ENCODE data around the gene ZNF33B.
"Not testable (repeated sequence)": the region's sequence is repeated elsewhere in the genome, so short reads cannot be mapped to it uniquely, and the experiment has no call there.

Gene ZNF33B

GRCh38 chr10:42615419-42615818, 23.0 kb downstream of the ZNF33B start:
- no peak for DNase-seq (ENCODE audit: low spot score)

DNA sequence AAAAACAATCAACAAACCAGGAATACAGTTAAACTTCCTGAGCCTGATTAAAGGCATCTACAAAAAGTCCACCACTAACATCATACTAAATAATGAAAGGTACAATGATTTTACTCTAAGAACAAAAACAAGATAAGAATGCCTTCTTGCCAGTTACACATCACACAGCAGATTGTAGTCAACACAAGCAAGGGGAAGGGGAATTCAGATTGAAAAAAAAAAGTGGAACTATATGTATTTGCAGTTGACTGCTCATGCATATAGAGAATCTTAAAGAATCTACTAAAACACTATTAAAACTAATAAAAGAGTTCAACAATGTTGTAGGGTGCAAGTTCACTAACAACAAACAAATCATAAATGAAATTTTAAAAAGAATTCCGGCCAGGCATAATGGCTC, 28.5 kb downstream of the ZNF33B start:
- DNase-seq (ENCODE audit: low spot score): no peak

GRCh38 chr10:42598249-42598873, 40.0 kb downstream of the ZNF33B start:
- DNase-seq (ENCODE audit: low spot score): no peak

GRCh38 chr10:42596196-42596595, 42.2 kb downstream of the ZNF33B start:
- no peak for DNase-seq (ENCODE audit: low spot score)

- DNase-seq (ENCODE audit: low spot score): no peak
Observed at GRCh38 chr10:42594246-42594650, 44.1 kb downstream of the ZNF33B start.

GRCh38 chr10:42593284-42593683, 45.1 kb downstream of the ZNF33B start:
- DNase-seq (ENCODE audit: low spot score): no peak

DNA sequence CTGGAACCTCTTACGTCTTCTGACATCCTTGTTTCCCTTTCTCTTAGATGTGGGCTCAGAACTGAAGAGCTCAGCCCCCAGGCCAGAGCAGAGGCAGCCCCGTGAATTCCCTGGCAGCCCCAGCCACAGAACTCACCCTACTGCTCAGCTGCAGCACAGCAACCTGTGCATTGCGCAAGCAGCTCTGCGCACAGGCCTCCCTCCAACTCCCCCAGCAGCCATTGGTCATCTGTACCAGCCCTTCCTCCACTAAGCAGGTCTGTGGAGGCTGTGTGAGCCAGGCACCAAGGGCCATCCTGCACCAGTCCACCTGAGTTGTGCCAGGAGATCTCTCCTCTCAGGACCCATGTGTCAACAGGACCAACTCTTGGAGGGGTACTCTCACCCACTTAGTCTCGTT, 54.5 kb downstream of the ZNF33B start:
- DNase-seq (ENCODE audit: low spot score): no peak

- DNase-seq (ENCODE audit: low spot score): no peak
Observed at GRCh38 chr10:42578019-42578418, 60.4 kb downstream of the ZNF33B start.

DNA sequence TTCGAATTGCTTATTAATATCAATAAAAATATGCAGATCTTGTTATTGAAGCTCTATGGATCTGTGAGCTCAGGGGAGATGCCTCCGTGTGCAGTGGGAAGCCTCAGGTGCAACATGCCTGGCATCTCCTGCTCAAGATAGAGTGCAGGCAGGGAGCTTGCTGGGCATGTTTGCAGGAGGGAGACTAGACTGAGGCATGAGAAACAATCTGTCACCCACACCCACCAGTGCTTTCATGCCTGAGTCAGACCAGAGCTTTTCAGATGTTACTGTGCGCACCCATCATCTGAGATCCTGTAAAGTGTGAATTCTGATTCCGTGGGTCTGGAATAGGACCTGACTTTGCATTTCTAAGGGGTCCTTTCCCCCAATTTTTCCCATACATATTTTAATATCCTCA, 62.0 kb downstream of the ZNF33B start:
- DNase-seq (ENCODE audit: low spot score): no peak

- DNase-seq (ENCODE audit: low spot score): no peak
Observed at GRCh38 chr10:42574336-42574735, 64.0 kb downstream of the ZNF33B start.

GRCh38 chr10:42556931-42557330, 81.4 kb downstream of the ZNF33B start:
- DNase-seq (ENCODE audit: low spot score): no peak

GRCh38 chr10:42553576-42553975, 84.8 kb downstream of the ZNF33B start:
- not testable (repeated sequence) for DNase-seq (ENCODE audit: low spot score)

- DNase-seq (ENCODE audit: low spot score): no peak
Observed at GRCh38 chr10:42553064-42553407, 85.3 kb downstream of the ZNF33B start.

GRCh38 chr10:42552188-42553063, 85.9 kb downstream of the ZNF33B start:
- peak; percentile 92 for DNase-seq (ENCODE audit: low spot score)

DNA sequence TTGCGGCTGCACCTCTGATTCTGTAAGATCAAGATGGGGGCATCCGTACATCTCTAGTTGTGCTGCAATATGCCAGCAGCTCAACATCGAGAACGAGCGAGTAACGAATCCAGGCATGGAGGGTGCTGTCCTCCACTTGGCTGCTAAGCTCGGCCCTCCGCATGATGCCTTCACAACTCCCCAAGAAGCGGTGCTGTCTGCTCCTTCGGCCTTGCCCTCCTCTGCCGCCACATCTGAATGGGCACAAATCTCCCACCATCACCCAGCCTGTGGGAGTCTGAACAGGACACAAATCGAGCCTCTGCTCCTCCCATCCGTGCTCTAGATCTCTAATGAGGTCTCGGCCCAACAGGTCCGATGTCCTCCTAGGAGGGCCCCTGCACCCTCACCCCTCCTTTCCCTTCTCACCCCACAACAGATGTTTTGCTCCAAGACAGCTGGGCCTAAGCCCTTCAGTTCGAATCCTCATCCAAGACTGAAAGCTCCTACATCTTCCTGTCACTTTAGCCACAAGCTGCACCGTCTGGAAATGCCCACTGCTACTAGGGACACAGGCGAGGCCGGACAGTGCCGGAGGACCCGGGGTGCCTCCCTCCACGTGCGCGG, 86.7 kb downstream of the ZNF33B start:
- peak; percentile 20 for DNase-seq (ENCODE audit: low spot score)

GRCh38 chr10:42549851-42550250, 88.5 kb downstream of the ZNF33B start:
- DNase-seq (ENCODE audit: low spot score): no peak

DNA sequence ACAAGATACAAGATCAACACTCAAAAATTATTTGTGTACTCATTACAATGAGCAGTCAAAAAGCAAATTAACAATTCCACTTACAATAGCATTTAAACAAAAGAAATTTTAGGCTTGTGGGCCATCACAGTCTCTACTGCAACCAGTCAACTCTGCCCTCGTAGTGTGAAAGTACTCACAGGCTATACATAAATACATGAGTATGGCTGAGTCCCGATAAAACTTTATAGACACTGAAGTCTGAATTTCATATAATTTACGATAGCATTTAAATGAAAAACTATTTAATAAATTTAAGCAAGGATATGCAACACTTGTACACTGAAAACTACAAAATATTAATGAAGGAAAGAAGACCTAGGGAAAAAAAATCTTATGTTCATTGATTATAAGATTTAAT, 90.1 kb downstream of the ZNF33B start:
- DNase-seq (ENCODE audit: low spot score): no peak

DNA sequence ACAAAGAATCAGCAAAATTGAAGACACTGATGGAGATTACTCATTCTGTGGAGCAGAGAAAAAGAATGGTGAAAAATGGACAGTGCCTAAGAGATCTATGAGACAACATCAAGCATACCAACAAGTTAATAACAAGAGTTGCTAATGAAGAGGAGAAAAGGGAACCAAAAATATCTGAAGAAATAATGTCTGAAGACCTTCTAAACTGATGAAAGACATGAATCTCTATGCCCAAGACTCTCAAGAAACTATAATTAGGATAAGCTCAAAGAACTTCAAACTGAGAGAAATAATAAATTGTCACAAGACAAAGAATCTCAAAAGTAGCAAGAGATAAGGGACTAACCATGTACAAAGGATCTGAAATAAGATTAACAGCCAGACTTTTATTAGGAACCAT, 93.4 kb downstream of the ZNF33B start:
- no peak for DNase-seq (ENCODE audit: low spot score)

- DNase-seq (ENCODE audit: low spot score): no peak
Observed at GRCh38 chr10:42543840-42544372, 94.5 kb downstream of the ZNF33B start.
